ENCODE data around the gene SHISA3.

The SHISA3 gene

GRCh38 chr4:42446823-42447222 is 49.5 kb downstream of the SHISA3 start:
- Histone ChIP-seq H3K79me2 (ENCODE audit: low read length) (no peaks in the 10 kb centered on the region), H3K9me3 (replicated peaks; ENCODE audit: insufficient read depth, low read length) (no peaks in the 10 kb centered on the region), H3K4me1 (ENCODE audit: low read length) (no peaks in the 10 kb centered on the region), H3K27ac (ENCODE audit: low read length) (no peak overlapping the region), H3K4me2 (ENCODE audit: low read depth, low read length) (no peak overlapping the region), H3K9me2 (replicated peaks; ENCODE audit: insufficient read depth, low read length) (no peaks in the 10 kb centered on the region), H3K4me3 (ENCODE audit: low read length) (no peak overlapping the region), H3K36me3 (replicated peaks; ENCODE audit: insufficient read depth, low read length) (no peaks in the 10 kb centered on the region), H3K9ac (ENCODE audit: low read length) (no peak overlapping the region), H3F3A (ENCODE audit: insufficient read depth, low read length) (no peaks in the 10 kb centered on the region), H4K20me1 (ENCODE audit: insufficient read depth, low read length) (no peaks in the 10 kb centered on the region), H3K27me3 (replicated peaks; ENCODE audit: insufficient read depth, low read length) (no peaks in the 10 kb centered on the region), H2AFZ (ENCODE audit: low read length) (no peak overlapping the region)
- TF ChIP-seq EZH2 (optimal IDR thresholded peaks at IDR 0.05; ENCODE audit: low read depth, low read length) (no peak), EZH2phosphoT487 (IDR thresholded peaks at IDR 0.05; ENCODE audit: low read length) (no peak), CTCF (IDR thresholded peaks at IDR 0.05; ENCODE audit: low read length) (no peak)
- DNase-seq: no peak

Measured in MM.1S (cell line).